Right lobe of liver (tissue), 6 donors: ENCODE data around the gene MTA1. TPM values are rescaled to one million over a fixed set of nuclear protein-coding genes. Genes with fewer than 3 reads are reported as not detected.

Source experiments
- ATAC-seq, 4 donors: fragments of 200-7000 bp; cut with Tn5 transposase; one replicate each; pipeline ENCODE4 v1.9.1; 2020; ENCODE audit warnings: mild to moderate bottlenecking in 4 of 4, moderate library complexity in 4 of 4
- DNase-seq, 3 donors: peaks; one replicate each; pipeline ENCODE4 v3.0.0-alpha.2; 2020
- H3K27ac ChIP-seq, 3 donors: fragments of 200-600 bp; one replicate each; pipeline ENCODE4 v1.8.0; 2022
- H3K27me3 ChIP-seq, 2 donors: fragments of 200-600 bp; one replicate each; pipeline ENCODE4 v1.8.0; 2022
- H3K36me3 ChIP-seq, 4 donors: fragments of 200-600 bp; sonication (generic) in 1 of 4; one replicate each; pipeline versions ENCODE4 v1.5.1 to v1.8.0; 2017 to 2022; ENCODE audit warnings: control low read depth in 1 of 4
- H3K4me1 ChIP-seq, 4 donors: fragments of 200-600 bp; sonication (generic) in 1 of 4; one replicate each; pipeline versions ENCODE4 v1.5.1 to v1.8.0; 2017 to 2022; ENCODE audit warnings: control low read depth in 1 of 4
- H3K4me3 ChIP-seq, 3 donors: fragments of 200-600 bp; one replicate each; pipeline ENCODE4 v1.8.0; 2022
- H3K9me3 ChIP-seq, 4 donors: fragments of 200-600 bp; sonication (generic) in 1 of 4; one replicate each; pipeline versions ENCODE4 v1.5.1 to v1.8.0; 2017 to 2022; ENCODE audit warnings: control low read depth in 1 of 4
- POLR2A ChIP-seq: fragments of 450-650 bp; IDR thresholded peaks from one replicate; pipeline ENCODE4 v1.6.1; 2017; ENCODE audit warnings: antibody characterized with exemption, mild to moderate bottlenecking
- WGBS: methylation state at CpG from one replicate; pipeline ENCODE4 v1.1.6; 2018; ENCODE audit warnings: low coverage, low lambda C conversion rate; ENCODE audit not compliant: insufficient coverage; ENCODE audit errors: missing lambda C conversion rate; 5-methylcytosine and 5-hydroxymethylcytosine counted together
- intact Hi-C, 2 donors: fragments of 100-400 bp; cut with DNase I; formaldehyde crosslinking; loops; one replicate each; pipeline versions ENCODE4 v1.11.2 to v1.14.1; 2022
- total RNA-seq, 6 experiments: library from RNA; depleted of rRNA in 2 of 6; stranded (reverse); fragments of >200 nt in 2 of 6; fragmentation: NEBNext Ultra II Directional in 3 of 6; extraction: Animal tissue kit (Norgen Biotek cat#: 25700) in 3 of 6; gene quantifications; one replicate each; pipeline versions ENCODE4 v1.1.0 to v1.2.4, GENCODE V29; 2016 to 2023
- TF ChIP-seq, protein P1 (sequence below), 4 donors: fragments of 200-600 bp in 3 of 4; fragments of 450-650 bp in 1 of 4; IDR thresholded peaks; one replicate each; pipeline versions ENCODE4 v1.5.1 to v1.8.0; 2016 to 2022; ENCODE audit warnings: antibody characterized with exemption in 4 of 4, mild to moderate bottlenecking in 2 of 4
- donor health status: DM: no; HTN: yes; CAD: no.
- donor health status: DM: no; HTN: no; CAD: no.
- donor health status: DM: no; HTN: no; CAD: no.
- donor health status: DM: no; HTN: yes; CAD: no.
- donor health status: DM: no; HTN: yes; CAD: no.

The MTA1 gene
- total RNA-seq, 6 experiments from 2014 or later = 18.6 to 45.1 (median 29.2) TPM

GRCh38 chr14:105411017-105411941 is 8.3 kb upstream of the MTA1 start:
- H3K4me1 ChIP-seq = peaks cover 0 to 12% (median 0%) of the 10 kb centered on the region in 4 donors

DNA sequence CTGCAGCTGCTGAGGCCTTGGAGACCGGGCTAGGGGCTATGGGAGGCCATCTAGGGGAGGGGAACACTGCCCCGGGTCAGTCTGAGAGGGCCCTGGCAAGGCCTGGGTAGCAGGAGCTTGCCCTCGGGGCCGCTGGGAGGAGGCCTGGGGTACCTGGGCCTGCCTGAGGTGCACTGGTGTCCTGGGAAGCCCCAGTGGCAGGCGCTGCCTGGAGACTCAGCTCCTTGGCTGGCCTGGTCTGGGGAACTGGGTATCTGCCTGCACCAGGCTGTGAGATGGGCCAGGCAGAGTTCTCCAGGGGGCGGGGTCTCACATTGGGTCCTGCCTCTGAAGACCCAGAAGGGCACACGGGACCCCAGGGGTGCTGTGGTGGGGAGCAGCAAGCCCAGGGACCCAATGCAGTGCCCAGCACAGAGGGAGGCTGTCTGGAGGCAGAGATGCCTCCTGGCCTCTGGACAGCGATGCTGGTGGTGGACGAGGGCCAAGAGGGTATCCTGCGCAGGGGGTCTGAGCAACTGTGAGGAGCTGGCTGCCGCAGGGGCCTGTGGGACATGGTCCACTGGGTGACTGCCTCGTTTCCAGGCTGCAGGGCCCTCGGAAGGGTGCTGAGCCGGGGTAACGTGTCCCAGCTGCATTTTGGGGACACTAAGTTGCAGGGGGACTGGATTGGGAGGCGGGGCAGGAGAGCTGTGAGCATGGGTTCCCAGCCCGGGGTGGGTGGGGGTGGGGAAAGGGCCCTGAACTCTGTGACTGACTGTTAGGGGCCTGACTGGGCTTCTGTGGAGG is 7.4 kb upstream of the MTA1 start:
- WGBS = 67% methylated on average over 2 of the region's 17 CpGs
- Histone ChIP-seq H3K4me3 (no peak overlapping the region), H3K4me1 (peaks cover 0 to 12% (median 0%) of the 10 kb centered on the region in 4 donors), H3K36me3 (no peaks in the 10 kb centered on the region), H3K27ac (no peak overlapping the region), H3K9me3 (no peaks in the 10 kb centered on the region), H3K27me3 (no peaks in the 10 kb centered on the region)
- DNase-seq (no peak), ATAC-seq (no peak)
- intact Hi-C loops = no loop called here
- TF ChIP-seq, protein P1, sequence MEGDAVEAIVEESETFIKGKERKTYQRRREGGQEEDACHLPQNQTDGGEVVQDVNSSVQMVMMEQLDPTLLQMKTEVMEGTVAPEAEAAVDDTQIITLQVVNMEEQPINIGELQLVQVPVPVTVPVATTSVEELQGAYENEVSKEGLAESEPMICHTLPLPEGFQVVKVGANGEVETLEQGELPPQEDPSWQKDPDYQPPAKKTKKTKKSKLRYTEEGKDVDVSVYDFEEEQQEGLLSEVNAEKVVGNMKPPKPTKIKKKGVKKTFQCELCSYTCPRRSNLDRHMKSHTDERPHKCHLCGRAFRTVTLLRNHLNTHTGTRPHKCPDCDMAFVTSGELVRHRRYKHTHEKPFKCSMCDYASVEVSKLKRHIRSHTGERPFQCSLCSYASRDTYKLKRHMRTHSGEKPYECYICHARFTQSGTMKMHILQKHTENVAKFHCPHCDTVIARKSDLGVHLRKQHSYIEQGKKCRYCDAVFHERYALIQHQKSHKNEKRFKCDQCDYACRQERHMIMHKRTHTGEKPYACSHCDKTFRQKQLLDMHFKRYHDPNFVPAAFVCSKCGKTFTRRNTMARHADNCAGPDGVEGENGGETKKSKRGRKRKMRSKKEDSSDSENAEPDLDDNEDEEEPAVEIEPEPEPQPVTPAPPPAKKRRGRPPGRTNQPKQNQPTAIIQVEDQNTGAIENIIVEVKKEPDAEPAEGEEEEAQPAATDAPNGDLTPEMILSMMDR (IDR thresholded peaks at IDR 0.05) = no peak
- TF ChIP-seq POLR2A = no peak

More at GRCh38 chr14:105411017-105411941, 8.3 kb upstream of the MTA1 start:
- Histone ChIP-seq H3K27ac (no peak overlapping the region), H3K4me3 (peak overlapping the region in 1 of 3 donors; percentile 36), H3K27me3 (no peaks in the 10 kb centered on the region), H3K36me3 (no peaks in the 10 kb centered on the region), H3K9me3 (no peaks in the 10 kb centered on the region)
- WGBS = 6% methylated on average over 8 of the region's 86 CpGs
- DNase-seq = peak in 2 of 3 donors; percentile 54 to 55
- intact Hi-C loops = no loop called here
- peak; percentile 80 to 84 (median 82) for ATAC-seq
- TF ChIP-seq, protein P1 (IDR thresholded peaks at IDR 0.05) = no peak
- peak; percentile 14 for TF ChIP-seq POLR2A

DNA sequence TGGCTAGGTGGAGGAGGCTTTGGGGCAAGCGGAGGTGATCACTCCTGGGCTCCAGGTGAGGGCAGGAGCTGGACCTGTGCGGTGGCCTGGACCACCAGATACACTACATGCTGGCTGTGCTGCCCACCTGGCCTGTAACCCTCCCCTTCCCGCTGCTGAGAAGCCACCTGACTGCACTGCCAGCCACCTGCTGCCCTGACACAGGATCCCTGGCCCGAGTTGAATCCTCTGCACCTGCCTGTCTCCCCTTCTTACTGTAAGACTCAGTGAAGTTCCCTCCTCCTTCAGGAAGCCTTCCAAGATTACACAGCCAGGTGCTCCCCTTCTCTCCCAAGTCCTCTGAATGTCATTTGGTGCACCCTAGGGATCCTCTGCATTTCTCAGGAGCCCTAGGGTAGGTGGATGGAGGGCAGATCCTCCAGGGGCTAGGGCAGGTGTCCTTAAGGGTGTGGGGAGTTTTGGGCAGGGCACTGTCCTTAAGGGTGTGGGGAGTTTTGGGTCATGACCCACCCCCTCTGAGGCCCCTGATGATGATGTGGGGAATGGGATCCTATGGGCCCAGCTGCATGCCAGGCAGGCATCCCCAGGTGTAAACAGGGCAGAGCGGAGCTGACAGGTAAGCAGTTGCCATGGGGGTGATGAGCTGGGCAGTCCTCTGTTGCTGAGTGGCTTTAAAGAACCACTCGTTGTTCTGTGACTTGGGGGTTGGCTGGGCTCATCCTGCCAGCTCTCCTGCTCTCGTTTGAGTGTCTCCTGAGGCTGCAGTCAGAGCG is 6.7 kb upstream of the MTA1 start:
- Histone ChIP-seq H3K4me3 (no peak overlapping the region), H3K36me3 (no peaks in the 10 kb centered on the region), H3K4me1 (peaks cover 0 to 12% (median 0%) of the 10 kb centered on the region in 4 donors), H3K9me3 (no peaks in the 10 kb centered on the region), H3K27me3 (no peaks in the 10 kb centered on the region), H3K27ac (no peak overlapping the region)
- intact Hi-C loops = no loop called here
- ATAC-seq (no peak), DNase-seq (no peak)
- TF ChIP-seq, protein P1 (IDR thresholded peaks at IDR 0.05) = no peak
- 40% methylated on average over 2 of the region's 8 CpGs for WGBS

DNA sequence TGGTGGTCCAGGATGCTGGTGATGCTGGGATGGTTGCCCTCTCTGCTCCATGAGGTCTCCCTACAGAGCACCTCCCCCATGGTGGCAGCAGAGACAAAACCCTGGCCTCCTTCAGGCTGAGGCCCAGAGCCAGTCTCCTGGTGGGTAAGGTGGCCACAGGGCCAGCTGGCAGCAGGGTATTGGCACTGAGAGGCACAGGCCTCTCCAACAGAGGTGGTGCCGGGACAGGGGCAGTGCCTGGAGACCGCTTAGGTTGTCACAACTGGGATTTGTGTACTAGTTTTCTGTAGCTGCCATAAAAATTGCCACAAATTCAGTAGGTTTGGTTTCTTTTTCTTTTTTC is 6.1 kb upstream of the MTA1 start:
- Histone ChIP-seq H3K4me3 (no peak overlapping the region), H3K27ac (no peak overlapping the region), H3K4me1 (peaks cover 0 to 12% (median 0%) of the 10 kb centered on the region in 4 donors), H3K9me3 (no peaks in the 10 kb centered on the region), H3K27me3 (no peaks in the 10 kb centered on the region), H3K36me3 (no peaks in the 10 kb centered on the region)
- DNase-seq (peak in 1 of 3 donors; percentile 56), ATAC-seq (peak in 1 of 4 donors; percentile 29)
- TF ChIP-seq, protein P1 (IDR thresholded peaks at IDR 0.05) = no peak
- TF ChIP-seq POLR2A = no peak
- 33% methylated on average over 1 of the region's 2 CpGs for WGBS
- intact Hi-C loops = no loop called here
